Endodermal cell (in vitro differentiated cells): ENCODE measurements around the gene ASB6. TPM values are rescaled to one million over a fixed set of nuclear protein-coding genes. Genes with fewer than 3 reads are reported as not detected.

Experiments
- DNase-seq: peaks from one replicate; pipeline ENCODE4 v3.0.0-alpha.2; 2017
- H3K27ac ChIP-seq: 2 replicates; pipeline ENCODE4 v1.5.1; 2013; ENCODE audit warnings: mild to moderate bottlenecking, low read depth, low read length, moderate library complexity
- H3K27me3 ChIP-seq: 2 replicates; pipeline ENCODE4 v1.6.1; 2013; ENCODE audit warnings: mild to moderate bottlenecking, low read length, moderate library complexity; ENCODE audit not compliant: insufficient read depth, control insufficient read depth, poor library complexity, severe bottlenecking
- H3K36me3 ChIP-seq: 2 replicates; pipeline ENCODE4 v1.7.0; 2013; ENCODE audit warnings: mild to moderate bottlenecking, low read length, moderate library complexity; ENCODE audit not compliant: control insufficient read depth, insufficient read depth
- H3K4me1 ChIP-seq: one replicate; pipeline ENCODE4 v1.7.0; 2013; ENCODE audit warnings: low read length; ENCODE audit not compliant: control insufficient read depth, insufficient read depth
- H3K4me3 ChIP-seq: 2 replicates; pipeline ENCODE4 v1.5.1; 2013; ENCODE audit warnings: mild to moderate bottlenecking, low read length, moderate library complexity
- H3K9ac ChIP-seq: 2 replicates; pipeline ENCODE4 v1.6.1; 2013; ENCODE audit warnings: mild to moderate bottlenecking, low read length, moderate library complexity; ENCODE audit not compliant: poor library complexity, severe bottlenecking; ENCODE audit errors: extremely low read depth
- H3K9me3 ChIP-seq: 2 replicates; pipeline ENCODE4 v1.6.1; 2013; ENCODE audit warnings: mild to moderate bottlenecking, low read length, moderate library complexity; ENCODE audit not compliant: control insufficient read depth
- H3K27ac Mint-ChIP-seq: 2 replicates; pipeline ENCODE4 v1.8.0; 2020; ENCODE audit warnings: mixed read lengths
- H3K27me3 Mint-ChIP-seq: 2 replicates; pipeline ENCODE4 v1.8.0; 2021; ENCODE audit warnings: mild to moderate bottlenecking, mixed read lengths; ENCODE audit not compliant: insufficient read depth
- H3K36me3 Mint-ChIP-seq: 2 replicates; pipeline ENCODE4 v1.8.0; 2020; ENCODE audit warnings: low read depth, mixed read lengths
- H3K4me1 Mint-ChIP-seq: 2 replicates; pipeline ENCODE4 v1.8.0; 2020; ENCODE audit warnings: mixed read lengths
- H3K4me3 Mint-ChIP-seq: 2 replicates; pipeline ENCODE4 v1.8.0; 2020; ENCODE audit warnings: mild to moderate bottlenecking, moderate library complexity, mixed read lengths
- H3K9me3 Mint-ChIP-seq: 2 replicates; pipeline ENCODE4 v1.8.0; 2020; ENCODE audit warnings: mild to moderate bottlenecking, mixed read lengths
- WGBS, 2 experiments: methylation state at CpG; one replicate each; pipeline versions ENCODE4 v1.1.5 to v1.1.7; 2013; ENCODE audit warnings: missing lambda C conversion rate in 2 of 2, mixed read lengths in 1 of 2; ENCODE audit not compliant: insufficient coverage in 1 of 2, insufficient read length in 1 of 2; 5-methylcytosine and 5-hydroxymethylcytosine counted together
- total RNA-seq, 2 donors: library from RNA; stranded (reverse); fragmentation: NEBNext Ultra II Directional in 1 of 2; extraction: Animal tissue kit (Norgen Biotek cat#: 25700) in 1 of 2; gene quantifications; 2 replicates in 1 of 2; 3 replicates in 1 of 2; pipeline ENCODE4 v1.2.1, GENCODE V29; 2021
- TF ChIP-seq, protein P1 (sequence below): fragments of 200-600 bp; sonication (generic); conservative IDR thresholded peaks from 2 replicates; pipeline ENCODE4 v1.5.0; 2021; ENCODE audit warnings: antibody characterized with exemption, mild to moderate bottlenecking

The ASB6 gene
- total RNA-seq, 2 donors from 2014 or later: 19.8 to 20.2 TPM

DNA sequence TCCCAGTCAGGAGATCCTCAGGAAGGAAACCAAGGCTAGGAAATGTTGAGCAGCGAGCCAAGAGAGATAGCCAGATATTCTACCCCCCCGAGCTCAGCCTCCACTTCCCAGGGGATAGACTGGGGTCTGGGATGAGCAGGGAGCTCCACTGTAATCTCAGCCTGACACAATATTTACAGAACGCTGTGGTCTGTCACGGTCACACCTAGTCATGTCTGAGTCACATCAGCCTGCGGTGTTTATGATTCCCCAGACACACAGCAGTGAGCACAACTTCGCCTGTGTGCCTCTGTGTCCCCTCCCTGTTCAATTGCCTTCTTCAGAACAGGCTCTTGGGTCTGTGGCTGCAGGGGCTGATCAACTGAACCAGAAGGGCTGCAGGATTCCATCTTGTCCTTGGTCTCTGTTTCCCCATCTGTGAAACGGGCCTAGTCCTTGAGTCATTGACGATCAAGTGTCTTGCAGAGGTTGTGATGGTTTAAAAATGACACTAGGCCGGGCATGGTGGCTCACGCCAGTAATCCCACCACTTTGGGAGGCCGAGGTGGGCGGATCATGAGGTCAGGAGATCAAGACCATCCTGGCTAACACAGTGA lies 14.9 kb upstream of the ASB6 start:
- TF ChIP-seq, protein P1, sequence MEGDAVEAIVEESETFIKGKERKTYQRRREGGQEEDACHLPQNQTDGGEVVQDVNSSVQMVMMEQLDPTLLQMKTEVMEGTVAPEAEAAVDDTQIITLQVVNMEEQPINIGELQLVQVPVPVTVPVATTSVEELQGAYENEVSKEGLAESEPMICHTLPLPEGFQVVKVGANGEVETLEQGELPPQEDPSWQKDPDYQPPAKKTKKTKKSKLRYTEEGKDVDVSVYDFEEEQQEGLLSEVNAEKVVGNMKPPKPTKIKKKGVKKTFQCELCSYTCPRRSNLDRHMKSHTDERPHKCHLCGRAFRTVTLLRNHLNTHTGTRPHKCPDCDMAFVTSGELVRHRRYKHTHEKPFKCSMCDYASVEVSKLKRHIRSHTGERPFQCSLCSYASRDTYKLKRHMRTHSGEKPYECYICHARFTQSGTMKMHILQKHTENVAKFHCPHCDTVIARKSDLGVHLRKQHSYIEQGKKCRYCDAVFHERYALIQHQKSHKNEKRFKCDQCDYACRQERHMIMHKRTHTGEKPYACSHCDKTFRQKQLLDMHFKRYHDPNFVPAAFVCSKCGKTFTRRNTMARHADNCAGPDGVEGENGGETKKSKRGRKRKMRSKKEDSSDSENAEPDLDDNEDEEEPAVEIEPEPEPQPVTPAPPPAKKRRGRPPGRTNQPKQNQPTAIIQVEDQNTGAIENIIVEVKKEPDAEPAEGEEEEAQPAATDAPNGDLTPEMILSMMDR: no peak
- 93 to 95% methylated on average over 9 to 12 of the region's 12 CpGs for WGBS, 2 experiments
- no peak overlapping the region for H3K27ac ChIP-seq

DNA sequence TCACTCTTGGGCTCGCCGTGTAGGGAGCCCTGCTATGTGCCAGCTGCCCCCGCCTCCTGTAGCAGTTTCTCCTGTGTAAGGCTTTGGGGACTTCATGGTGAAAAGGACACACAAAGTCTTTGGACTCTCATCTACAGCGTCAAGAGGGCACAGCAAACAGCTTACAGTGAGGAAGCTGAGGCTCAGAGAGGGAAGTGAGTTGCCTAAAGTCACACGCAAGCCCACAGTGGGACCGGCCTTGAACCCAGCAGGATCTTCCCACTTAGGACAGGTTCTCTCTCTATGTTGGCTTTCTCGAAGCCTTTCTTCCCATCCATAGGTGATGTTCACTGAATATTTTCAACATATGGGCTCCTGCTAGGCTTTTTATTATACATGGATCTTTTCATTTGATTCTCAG lies 13.7 kb upstream of the ASB6 start:
- no peak overlapping the region for H3K4me3 Mint-ChIP-seq
- no peaks in the 10 kb centered on the region for H3K36me3 Mint-ChIP-seq
- H3K27ac Mint-ChIP-seq: no peak overlapping the region
- Histone ChIP-seq H3K36me3 (no peaks in the 10 kb centered on the region), H3K9ac (no peak overlapping the region), H3K27ac (no peak overlapping the region), H3K9me3 (no peaks in the 10 kb centered on the region), H3K4me1 (no peaks in the 10 kb centered on the region), H3K27me3 (peaks cover under 1% of the 10 kb centered on the region), H3K4me3 (no peak overlapping the region)
- TF ChIP-seq, protein P1: no peak
- H3K4me1 Mint-ChIP-seq: peaks cover 9% of the 10 kb centered on the region
- no peak for DNase-seq
- H3K9me3 Mint-ChIP-seq: no peaks in the 10 kb centered on the region
- WGBS, 2 experiments: 84 to 95% methylated on average over 5 to 7 of the region's 7 CpGs
- H3K27me3 Mint-ChIP-seq: peaks cover 31% of the 10 kb centered on the region

More for the DNA sequence above, 14.9 kb upstream of the ASB6 start:
- H3K9me3 Mint-ChIP-seq: no peaks in the 10 kb centered on the region
- Histone ChIP-seq H3K27me3 (peaks cover 8% of the 10 kb centered on the region), H3K4me3 (no peak overlapping the region), H3K4me1 (no peaks in the 10 kb centered on the region), H3K9me3 (no peaks in the 10 kb centered on the region), H3K36me3 (no peaks in the 10 kb centered on the region), H3K9ac (no peak overlapping the region)
- H3K27me3 Mint-ChIP-seq: peaks cover 34% of the 10 kb centered on the region
- no peak for DNase-seq
- peaks cover 9% of the 10 kb centered on the region for H3K4me1 Mint-ChIP-seq
- no peaks in the 10 kb centered on the region for H3K36me3 Mint-ChIP-seq
- no peak overlapping the region for H3K27ac Mint-ChIP-seq
- H3K4me3 Mint-ChIP-seq: no peak overlapping the region

DNA sequence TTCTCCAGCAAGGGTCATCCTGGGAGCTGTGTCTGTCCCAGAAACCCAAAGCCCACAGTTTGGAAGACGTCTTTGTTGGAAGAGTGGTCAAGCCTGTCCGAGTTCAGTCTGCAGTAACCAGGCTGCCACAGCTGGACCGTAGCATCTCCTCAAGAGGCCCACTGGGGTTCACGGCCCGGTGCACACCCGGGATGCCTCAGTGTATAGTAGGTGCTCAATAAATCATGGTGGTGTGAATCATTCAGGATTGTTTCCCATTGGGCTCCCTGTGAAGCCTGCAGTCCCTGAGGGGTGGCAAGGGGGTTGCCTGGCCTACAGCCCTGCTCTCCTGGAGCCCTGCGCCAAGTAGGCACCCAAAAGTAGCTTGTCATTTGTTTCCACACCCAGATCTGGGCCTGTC lies 13.2 kb upstream of the ASB6 start:
- H3K4me3 Mint-ChIP-seq: no peak overlapping the region
- Histone ChIP-seq H3K36me3 (no peaks in the 10 kb centered on the region), H3K27ac (no peak overlapping the region), H3K9ac (no peak overlapping the region), H3K9me3 (no peaks in the 10 kb centered on the region), H3K4me3 (no peak overlapping the region), H3K27me3 (no peaks in the 10 kb centered on the region), H3K4me1 (no peaks in the 10 kb centered on the region)
- TF ChIP-seq, protein P1: no peak
- peaks cover 28% of the 10 kb centered on the region for H3K27me3 Mint-ChIP-seq
- DNase-seq: no peak
- no peaks in the 10 kb centered on the region for H3K9me3 Mint-ChIP-seq
- WGBS, 2 experiments: 90 to 97% methylated on average over 2 to 7 of the region's 7 CpGs
- H3K36me3 Mint-ChIP-seq: no peaks in the 10 kb centered on the region
- no peak overlapping the region for H3K27ac Mint-ChIP-seq
- H3K4me1 Mint-ChIP-seq: peaks cover 9% of the 10 kb centered on the region
